IMR-90 (cell line): ENCODE results near the gene PTPRN2. TPM values are rescaled to one million over a fixed set of nuclear protein-coding genes. Genes with fewer than 3 reads are reported as not detected.

ENCODE experiments used
- ATAC-seq: fragments of 200-7000 bp; cut with Tn5 transposase; 2 replicates; pipeline ENCODE4 v1.9.1; 2020; ENCODE audit warnings: low read depth, mild to moderate bottlenecking, moderate library complexity
- BruUV-seq: library from RNA; stranded (reverse); fragments of 400-500 nt; replicated peaks from 2 replicates; lab custom pipeline; 2021; lab: Mats Ljungman, UMichigan
- CTCF ChIA-PET: fragments of 300-600 bp; formaldehyde crosslinking; extraction: SDS; loops from one replicate; lab custom pipeline; 2021; ENCODE audit warnings: antibody characterized with exemption; lab: Yijun Ruan, JAX
- POLR2A ChIA-PET: fragments of 300-600 bp; sonication (Branson Sonifier 250); formaldehyde crosslinking; loops from one replicate; lab custom pipeline; 2022; ENCODE audit warnings: antibody characterized with exemption; ENCODE audit not compliant: unreplicated experiment; lab: Charles Lee
- DNase-seq: peaks from one replicate; pipeline ENCODE4 v3.0.0; 2013
- H2AFZ ChIP-seq: replicated peaks from 2 replicates; pipeline ENCODE3; 2013; ENCODE audit warnings: low read length, mild to moderate bottlenecking; ENCODE audit not compliant: poor library complexity
- H2AK5ac ChIP-seq: 2 replicates; pipeline ENCODE4 v1.6.1; 2013; ENCODE audit warnings: low read depth, low read length, inconsistent platforms
- H2AK9ac ChIP-seq: replicated peaks from 2 replicates; pipeline ENCODE3; 2013; ENCODE audit warnings: mild to moderate bottlenecking, low read depth, low read length, moderate library complexity; ENCODE audit not compliant: poor library complexity
- H2BK120ac ChIP-seq: 2 replicates; pipeline ENCODE4 v1.6.1; 2013; ENCODE audit warnings: low read depth, low read length, inconsistent platforms
- H2BK15ac ChIP-seq: 3 replicates; pipeline ENCODE4 v1.6.1; 2013; ENCODE audit warnings: low read depth, low read length, inconsistent platforms
- H2BK20ac ChIP-seq: 2 replicates; pipeline ENCODE4 v1.6.1; 2013; ENCODE audit warnings: low read depth, mild to moderate bottlenecking, inconsistent platforms, low read length, moderate library complexity
- H2BK5ac ChIP-seq: 2 replicates; pipeline ENCODE4 v1.6.1; 2013; ENCODE audit warnings: mild to moderate bottlenecking, low read depth, low read length, inconsistent platforms; ENCODE audit not compliant: poor library complexity, severe bottlenecking
- H3K14ac ChIP-seq: replicated peaks from 2 replicates; pipeline ENCODE4 v1.6.1; 2013; ENCODE audit warnings: low read depth, low read length, inconsistent platforms
- H3K18ac ChIP-seq: 2 replicates; pipeline ENCODE4 v1.6.1; 2013; ENCODE audit warnings: low read depth, low read length, control low read depth
- H3K23ac ChIP-seq: 2 replicates; pipeline ENCODE4 v1.6.1; 2013; ENCODE audit warnings: low read depth, low read length, inconsistent platforms
- H3K27ac ChIP-seq: 2 replicates; pipeline ENCODE4 v1.5.1; 2013; ENCODE audit warnings: mild to moderate bottlenecking, control low read depth, low read length; ENCODE audit not compliant: insufficient read depth
- H3K27me3 ChIP-seq: 2 replicates; pipeline ENCODE4 v1.6.1; 2013; ENCODE audit warnings: low read length; ENCODE audit not compliant: control insufficient read depth, insufficient read depth
- H3K36me3 ChIP-seq: 2 replicates; pipeline ENCODE4 v1.6.1; 2013; ENCODE audit warnings: low read length, mixed read lengths; ENCODE audit not compliant: control insufficient read depth, insufficient read depth
- H3K4ac ChIP-seq: 2 replicates; pipeline ENCODE4 v1.6.1; 2013; ENCODE audit warnings: low read depth, low read length, inconsistent platforms
- H3K4me1 ChIP-seq: 2 replicates; pipeline ENCODE4 v1.6.1; 2013; ENCODE audit warnings: low read length, mixed read lengths; ENCODE audit not compliant: control insufficient read depth, insufficient read depth
- H3K4me2 ChIP-seq: 2 replicates; pipeline ENCODE4 v1.6.1; 2013; ENCODE audit warnings: low read depth, mild to moderate bottlenecking, control low read depth, low read length, moderate library complexity
- H3K4me3 ChIP-seq: 2 replicates; pipeline ENCODE4 v1.5.1; 2013; ENCODE audit warnings: low read depth, mild to moderate bottlenecking, control low read depth, low read length, moderate library complexity; ENCODE audit not compliant: insufficient read depth
- H3K56ac ChIP-seq: 2 replicates; pipeline ENCODE4 v1.6.1; 2013; ENCODE audit warnings: low read length, inconsistent platforms; ENCODE audit not compliant: insufficient read depth; ENCODE audit errors: extremely low read depth
- H3K79me1 ChIP-seq, 2 experiments: 2 replicates each; pipeline ENCODE4 v1.6.1; 2013; ENCODE audit warnings: low read length in 2 of 2, inconsistent platforms in 1 of 2, low read depth in 1 of 2
- H3K9ac ChIP-seq: 2 replicates; pipeline ENCODE4 v1.6.1; 2013; ENCODE audit warnings: low read depth, low read length, control low read depth
- H3K9me1 ChIP-seq: 2 replicates; pipeline ENCODE4 v1.6.1; 2013; ENCODE audit warnings: low read length, inconsistent platforms; ENCODE audit not compliant: insufficient read depth
- H3K9me3 ChIP-seq: 2 replicates; pipeline ENCODE4 v1.6.1; 2013; ENCODE audit warnings: low read length; ENCODE audit not compliant: control insufficient read depth, insufficient read depth
- H4K20me1 ChIP-seq: 2 replicates; pipeline ENCODE4 v1.6.1; 2013; ENCODE audit warnings: low read length, inconsistent platforms; ENCODE audit not compliant: insufficient read depth
- H4K5ac ChIP-seq: 2 replicates; pipeline ENCODE4 v1.6.1; 2013; ENCODE audit warnings: mild to moderate bottlenecking, low read depth, low read length, control low read depth
- H4K8ac ChIP-seq, 2 experiments: 2 replicates each; pipeline ENCODE4 v1.6.1; 2013; ENCODE audit warnings: low read depth in 2 of 2, low read length in 2 of 2, control low read depth in 1 of 2, inconsistent platforms in 1 of 2
- H4K91ac ChIP-seq: 2 replicates; pipeline ENCODE4 v1.6.1; 2013; ENCODE audit warnings: low read depth, low read length, inconsistent platforms; ENCODE audit not compliant: insufficient read depth
- BHLHE40 ChIP-seq: fragments of 150-350 bp; IDR thresholded peaks from 2 replicates; pipeline ENCODE4 v1.6.1; 2016; ENCODE audit warnings: mild to moderate bottlenecking, low read depth, low read length
- CEBPB ChIP-seq: IDR thresholded peaks from 2 replicates; pipeline ENCODE4 v1.6.1; 2012; ENCODE audit warnings: low read depth, low read length, improper control_type of control experiment
- CHD1 ChIP-seq: IDR thresholded peaks from 2 replicates; pipeline ENCODE4 v1.6.1; 2012; ENCODE audit warnings: low read depth, low read length, improper control_type of control experiment
- CTCF ChIP-seq: conservative IDR thresholded peaks from 2 replicates; pipeline ENCODE4 v1.5.1; 2012; ENCODE audit warnings: mild to moderate bottlenecking, low read depth, low read length, improper control_type of control experiment
- FOS ChIP-seq: fragments of 150-350 bp; IDR thresholded peaks from 2 replicates; pipeline ENCODE4 v1.6.1; 2016; ENCODE audit warnings: low read depth, low read length
- MAFK ChIP-seq: IDR thresholded peaks from 2 replicates; pipeline ENCODE4 v1.6.1; 2012; ENCODE audit warnings: low read depth, low read length, improper control_type of control experiment
- MAZ ChIP-seq: IDR thresholded peaks from 2 replicates; pipeline ENCODE4 v1.6.1; 2012; ENCODE audit warnings: low read depth, mild to moderate bottlenecking, low read length, improper control_type of control experiment, moderate library complexity, borderline replicate concordance
- MXI1 ChIP-seq: IDR thresholded peaks from 2 replicates; pipeline ENCODE4 v1.6.1; 2012; ENCODE audit warnings: low read depth, mild to moderate bottlenecking, low read length, moderate library complexity, borderline replicate concordance
- NFE2L2 ChIP-seq: fragments of 150-350 bp; IDR thresholded peaks from 2 replicates; pipeline ENCODE4 v1.6.1; 2016; ENCODE audit warnings: low read depth, mild to moderate bottlenecking, low read length
- POLR2A ChIP-seq: IDR thresholded peaks from 2 replicates; pipeline ENCODE4 v1.6.1; 2012; ENCODE audit warnings: mild to moderate bottlenecking, low read depth, low read length
- RAD21 ChIP-seq: IDR thresholded peaks from 2 replicates; pipeline ENCODE4 v1.6.1; 2012; ENCODE audit warnings: low read length, improper control_type of control experiment
- RCOR1 ChIP-seq: IDR thresholded peaks from 2 replicates; pipeline ENCODE4 v1.6.1; 2012; ENCODE audit warnings: mild to moderate bottlenecking, low read length, improper control_type of control experiment; ENCODE audit not compliant: insufficient replicate concordance
- RFX5 ChIP-seq: IDR thresholded peaks from 2 replicates; pipeline ENCODE4 v1.8.0; 2012; ENCODE audit warnings: low read depth, mild to moderate bottlenecking, low read length, moderate library complexity
- SMC3 ChIP-seq: fragments of 150-350 bp; IDR thresholded peaks from 2 replicates; pipeline ENCODE4 v1.6.1; 2016; ENCODE audit warnings: low read depth, mild to moderate bottlenecking, antibody characterized with exemption, low read length, moderate library complexity
- USF2 ChIP-seq: fragments of 150-350 bp; IDR thresholded peaks from 2 replicates; pipeline ENCODE4 v1.6.1; 2017; ENCODE audit warnings: mild to moderate bottlenecking, antibody characterized with exemption, low read length, low read depth
- WGBS, 2 experiments: methylation state at CpG; one replicate each; pipeline versions ENCODE4 v1.1.5 to v1.1.7; 2013; ENCODE audit warnings: missing lambda C conversion rate in 2 of 2; ENCODE audit not compliant: insufficient read length in 1 of 2; ENCODE audit errors: extremely low coverage in 2 of 2; 5-methylcytosine and 5-hydroxymethylcytosine counted together
- dilution Hi-C: fragments of 300-500 bp; cut with HindIII; formaldehyde crosslinking; loops from one replicate; pipeline ENCODE4 v1.14.3; 2018; ENCODE audit warnings: low sequenced_read_pairs; ENCODE audit not compliant: unreplicated experiment
- in situ Hi-C: fragments of 300-500 bp; cut with MboI; formaldehyde crosslinking; loops from 3 replicates; pipeline ENCODE4 v1.14.3; 2019; ENCODE audit warnings: low sequenced_read_pairs, inconsistent platforms, mixed read lengths
- intact Hi-C: fragments of 100-400 bp; cut with micrococcal nuclease; formaldehyde crosslinking; loops from 2 replicates; pipeline ENCODE4 v1.10.0; 2022
- polyA plus RNA-seq, 3 experiments: library from polyadenylated mRNA; depleted of rRNA; stranded (reverse); fragments of >200 nt; gene quantifications; 2 replicates each; pipeline ENCODE4 v1.2.3, GENCODE V29; 2012; ENCODE audit warnings: low replicate concordance in 1 of 3
- total RNA-seq: library from RNA; depleted of rRNA; stranded (reverse); fragments of >200 nt; gene quantifications from 2 replicates; pipeline ENCODE4 v1.2.3, GENCODE V29; 2012

The PTPRN2 gene
- total and polyA plus RNA-seq, 2 of the 4 experiments (the other 2 are of a cell fraction), result 0.03 TPM; not detected in 1

- Histone ChIP-seq H3K23ac (no peak overlapping the region), H3K79me1 (no peaks in the 10 kb centered on the region), H3K14ac (no peak overlapping the region), H2BK5ac (no peak overlapping the region), H3K9me3 (peaks cover 62% of the 10 kb centered on the region), H4K8ac (no peak overlapping the region), H4K20me1 (no peaks in the 10 kb centered on the region), H3K56ac (no peak overlapping the region), H3K4me1 (no peaks in the 10 kb centered on the region), H3K4me3 (no peak overlapping the region), H3K4me2 (no peak overlapping the region), H3K4ac (no peak overlapping the region), H4K5ac (no peak overlapping the region), H2AK9ac (no peak overlapping the region), H2BK120ac (no peak overlapping the region), H2AFZ (no peak overlapping the region), H2BK20ac (no peak overlapping the region), H3K27me3 (no peaks in the 10 kb centered on the region), H4K91ac (no peak overlapping the region), H3K9ac (no peak overlapping the region), H3K18ac (no peak overlapping the region), H2AK5ac (no peak overlapping the region), H2BK15ac (no peak overlapping the region), H3K27ac (no peak overlapping the region), H3K9me1 (no peaks in the 10 kb centered on the region), H3K36me3 (no peaks in the 10 kb centered on the region)
- in situ Hi-C loops (no loop called here), intact Hi-C loops (no loop called here), dilution Hi-C loops (no loop called here)
- no CpG with 5 or more reads among the region's 16 CpGs for WGBS, 2 experiments
- no peak for TF ChIP-seq MAFK
- TF ChIP-seq MXI1, result no peak
- no peak for TF ChIP-seq SMC3
- no peak for TF ChIP-seq BHLHE40
- TF ChIP-seq CTCF, result no peak
- no peak for TF ChIP-seq RAD21
- TF ChIP-seq CEBPB, result no peak
- TF ChIP-seq CHD1, result no peak
- TF ChIP-seq RCOR1, result no peak
- TF ChIP-seq RFX5, result no peak
- no peak for TF ChIP-seq NFE2L2
- TF ChIP-seq MAZ, result no peak
- TF ChIP-seq USF2, result no peak
- TF ChIP-seq POLR2A, result no peak
- TF ChIP-seq FOS, result no peak
- ChIA-PET CTCF (interaction anchor here (0.6 kb wide), 1 partner anchor 60 kb away, joined by 3 read pairs; no protein-coding TSS in a partner anchor), POLR2A (no interaction called here)
- no peak for ATAC-seq
- no TSS peak for BruUV-seq
- no peak for DNase-seq
Observed at GRCh38 chr7:158414486-158414961, 173.1 kb downstream of the PTPRN2 start.
